GM12878 (cell line): ENCODE data around the gene IGF2BP1.

ENCODE experiments used
- CREB1 ChIP-seq: IDR thresholded peaks from 2 replicates; pipeline ENCODE4 v1.6.1; 2012; ENCODE audit warnings: low read depth, mild to moderate bottlenecking, inconsistent platforms
- CTCF ChIP-seq, 3 experiments: IDR thresholded peaks in 2 of 3; conservative IDR thresholded peaks in 1 of 3; 2 replicates each; pipeline ENCODE4 v1.5.1; 2011; ENCODE audit warnings: low read depth in 3 of 3, low read length in 3 of 3, mild to moderate bottlenecking in 3 of 3, control low read depth in 2 of 3, moderate library complexity in 2 of 3, inconsistent platforms in 1 of 3, mixed read lengths in 1 of 3; ENCODE audit not compliant: control insufficient read depth in 2 of 3, insufficient read depth in 1 of 3; ENCODE audit errors: extremely low read depth in 1 of 3
- DPF2 ChIP-seq: fragments of 450-650 bp; IDR thresholded peaks from 2 replicates; pipeline ENCODE4 v1.6.1; 2017; ENCODE audit warnings: mild to moderate bottlenecking
- IKZF2 ChIP-seq, 2 experiments: fragments of 450-650 bp; IDR thresholded peaks; 2 replicates each; pipeline ENCODE4 v1.6.1; 2017; ENCODE audit warnings: mild to moderate bottlenecking in 2 of 2, moderate library complexity in 2 of 2
- MLLT1 ChIP-seq: fragments of 450-650 bp; IDR thresholded peaks from 2 replicates; pipeline ENCODE4 v1.6.1; 2016; ENCODE audit warnings: mild to moderate bottlenecking
- NRF1 ChIP-seq: conservative IDR thresholded peaks from 2 replicates; pipeline ENCODE4 v1.6.1; 2011; ENCODE audit warnings: mild to moderate bottlenecking, low read depth, low read length, improper control_type of control experiment
- PAX5 ChIP-seq: IDR thresholded peaks from 2 replicates; pipeline ENCODE4 v1.6.1; 2011; ENCODE audit warnings: low read depth, low read length, borderline replicate concordance
- POLR2A ChIP-seq: IDR thresholded peaks from 2 replicates; pipeline ENCODE4 v1.6.1; 2011; ENCODE audit warnings: low read depth, mild to moderate bottlenecking, low read length
- RFX5 ChIP-seq: IDR thresholded peaks from 2 replicates; pipeline ENCODE4 v1.6.1; 2011; ENCODE audit warnings: low read depth, low read length, improper control_type of control experiment

GRCh38 chr17:48951572-48951971 is 45.6 kb upstream of the IGF2BP1 start:
- TF ChIP-seq DPF2, result no peak
- no peak for TF ChIP-seq NRF1
- no peak for TF ChIP-seq POLR2A
- TF ChIP-seq IKZF2 (IDR thresholded peaks at IDR 0.05), result no peak
- no peak for TF ChIP-seq CREB1
- no peak for TF ChIP-seq PAX5
- no peak for TF ChIP-seq RFX5
- TF ChIP-seq MLLT1, result no peak
- no peak for TF ChIP-seq CTCF (IDR thresholded peaks at IDR 0.05 in 2 of 3, conservative IDR thresholded peaks at IDR 0.05 in 1 of 3; ENCODE audit: control insufficient read depth in 2 of 3, extremely low read depth in 1 of 3, insufficient read depth in 1 of 3, low read depth in 3 of 3, low read length in 3 of 3)
